SH-SY5Y (cell line): ENCODE measurements around the gene ADGRL3.

Source experiments
- GATA2 ChIP-seq: IDR thresholded peaks from 2 replicates; pipeline ENCODE4 v1.6.1; 2011; ENCODE audit warnings: mild to moderate bottlenecking, low read depth, low read length
- GATA3 ChIP-seq: IDR thresholded peaks from 2 replicates; pipeline ENCODE4 v1.6.1; 2011; ENCODE audit warnings: low read depth, mild to moderate bottlenecking, low read length, moderate library complexity

- TF ChIP-seq GATA2: no peak
- no peak for TF ChIP-seq GATA3
Measured at GRCh38 chr4:61431131-61431530, 231.0 kb downstream of the ADGRL3 start.
